Activated T-helper 17 cell treated with anti-CD3 and anti-CD28 coated beads, Interleukin-2, amount 50 U/mL, for 72 hours (primary cell): ENCODE data around the gene GPR176. TPM values are rescaled to one million over a fixed set of nuclear protein-coding genes. Genes with fewer than 3 reads are reported as not detected.
A peak's percentile ranks its signal among the peaks of the same experiment; 100 is the strongest.

Experiments used
- ATAC-seq: fragments of 150-1000 bp; cut with Tn5 transposase; replicated peaks from 2 replicates; pipeline ENCODE4 v1.10.0; 2021; ENCODE audit warnings: mild to moderate bottlenecking, moderate library complexity
- H3K27ac Mint-ChIP-seq: one replicate; pipeline ENCODE4 v1.8.0; 2022; ENCODE audit warnings: mixed read lengths
- H3K27me3 Mint-ChIP-seq: one replicate; pipeline ENCODE4 v1.8.0; 2022; ENCODE audit warnings: mixed read lengths
- H3K36me3 Mint-ChIP-seq: one replicate; pipeline ENCODE4 v1.8.0; 2022; ENCODE audit warnings: low read depth, mild to moderate bottlenecking, mixed read lengths
- H3K4me1 Mint-ChIP-seq: one replicate; pipeline ENCODE4 v1.8.0; 2022; ENCODE audit warnings: mixed read lengths
- H3K4me3 Mint-ChIP-seq: one replicate; pipeline ENCODE4 v1.8.0; 2022; ENCODE audit warnings: mild to moderate bottlenecking, mixed read lengths
- H3K9me3 Mint-ChIP-seq: one replicate; pipeline ENCODE4 v1.8.0; 2022; ENCODE audit warnings: mixed read lengths
- total RNA-seq, 2 donors: library from RNA; stranded (reverse); gene quantifications; one replicate each; pipeline ENCODE4 v1.2.3, GENCODE V29; 2022

Gene GPR176
- total RNA-seq, 2 donors from 2014 or later: 0.09 to 0.24 TPM

DNA sequence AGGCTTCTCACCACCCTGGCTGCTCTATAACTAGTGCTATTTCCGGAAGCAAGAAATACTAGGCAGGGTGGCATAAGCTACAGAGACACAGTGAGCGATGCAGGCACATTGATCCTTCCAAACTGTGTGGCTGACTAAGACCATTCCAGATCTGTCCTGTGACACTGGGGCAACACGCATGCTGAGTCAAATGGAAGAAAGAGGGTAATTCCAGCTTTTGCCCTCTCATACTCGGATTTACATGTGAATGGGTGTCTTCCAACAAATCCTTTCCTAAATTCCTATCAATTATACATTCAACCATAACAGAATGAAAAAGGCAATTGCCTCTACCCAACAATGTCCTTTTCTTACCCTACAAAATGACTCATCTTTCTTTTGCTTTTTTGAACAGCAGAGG lies 142.6 kb downstream of the GPR176 start:
- Mint-ChIP-seq H3K27me3 (peaks cover 3% of the 10 kb centered on the region), H3K4me1 (peaks cover 25% of the 10 kb centered on the region), H3K36me3 (no peaks in the 10 kb centered on the region), H3K9me3 (no peaks in the 10 kb centered on the region), H3K4me3 (no peak overlapping the region), H3K27ac (peak overlapping the region; percentile 64)
- no peak for ATAC-seq

DNA sequence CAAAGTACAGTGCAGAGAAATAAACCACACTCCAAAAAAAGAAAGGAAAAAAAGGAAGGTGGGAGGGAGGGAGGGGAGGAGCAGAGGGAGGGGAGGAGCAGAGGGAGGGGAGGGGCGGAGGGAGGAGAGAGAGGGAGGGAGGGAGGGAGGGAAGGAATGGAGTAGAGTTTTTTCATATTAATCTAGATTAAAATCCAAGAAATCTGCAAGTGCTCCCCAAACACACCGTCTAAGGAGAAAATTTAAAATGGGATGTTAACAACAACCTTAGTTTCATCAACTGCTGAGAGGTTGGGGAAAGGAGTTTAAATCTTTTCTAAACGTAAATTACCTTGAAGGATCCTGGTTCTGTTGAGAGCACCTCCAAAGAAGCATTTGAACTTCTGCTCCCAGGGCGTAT lies 144.0 kb downstream of the GPR176 start:
- H3K27ac Mint-ChIP-seq: peak overlapping the region; percentile 81
- H3K4me3 Mint-ChIP-seq: no peak overlapping the region

DNA sequence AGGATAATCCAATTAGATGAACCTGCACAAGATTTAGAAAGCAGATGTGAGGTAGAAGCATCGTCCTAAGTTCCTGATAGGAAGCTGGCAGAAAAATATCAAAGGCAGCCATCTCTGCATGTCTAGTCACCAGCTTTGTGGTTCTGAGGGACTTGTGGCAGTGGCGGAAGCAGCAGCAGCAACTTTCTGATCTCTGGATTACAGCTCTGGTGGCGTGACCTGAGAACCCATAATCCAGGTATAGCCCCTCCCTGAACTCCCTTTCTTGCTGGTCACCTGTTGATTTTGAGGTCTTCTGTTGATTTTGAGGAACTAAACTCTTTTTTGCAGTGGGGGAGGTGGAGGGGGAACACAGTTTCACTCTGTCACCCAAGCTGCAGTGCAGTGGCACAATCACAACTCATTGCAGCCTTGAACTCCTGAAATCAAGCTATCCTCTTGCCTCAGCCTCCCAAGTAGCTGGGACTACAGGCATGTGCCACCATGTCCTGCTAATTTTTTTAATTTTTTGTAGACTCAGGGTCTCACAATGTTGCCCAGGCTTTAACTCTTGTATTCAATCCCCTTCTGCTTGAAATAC lies 145.3 kb downstream of the GPR176 start:
- Mint-ChIP-seq H3K4me3 (peak overlapping the region; percentile 61), H3K9me3 (no peaks in the 10 kb centered on the region), H3K27me3 (peaks cover 3% of the 10 kb centered on the region), H3K36me3 (no peaks in the 10 kb centered on the region), H3K27ac (peak overlapping the region; percentile 58), H3K4me1 (peaks cover 16% of the 10 kb centered on the region)
- ATAC-seq: peak; percentile 85

More for the DNA sequence above, 144.0 kb downstream of the GPR176 start:
- H3K27me3 Mint-ChIP-seq: peaks cover 3% of the 10 kb centered on the region
- no peaks in the 10 kb centered on the region for H3K36me3 Mint-ChIP-seq
- H3K4me1 Mint-ChIP-seq: peaks cover 16% of the 10 kb centered on the region
- no peaks in the 10 kb centered on the region for H3K9me3 Mint-ChIP-seq
- ATAC-seq: no peak

DNA sequence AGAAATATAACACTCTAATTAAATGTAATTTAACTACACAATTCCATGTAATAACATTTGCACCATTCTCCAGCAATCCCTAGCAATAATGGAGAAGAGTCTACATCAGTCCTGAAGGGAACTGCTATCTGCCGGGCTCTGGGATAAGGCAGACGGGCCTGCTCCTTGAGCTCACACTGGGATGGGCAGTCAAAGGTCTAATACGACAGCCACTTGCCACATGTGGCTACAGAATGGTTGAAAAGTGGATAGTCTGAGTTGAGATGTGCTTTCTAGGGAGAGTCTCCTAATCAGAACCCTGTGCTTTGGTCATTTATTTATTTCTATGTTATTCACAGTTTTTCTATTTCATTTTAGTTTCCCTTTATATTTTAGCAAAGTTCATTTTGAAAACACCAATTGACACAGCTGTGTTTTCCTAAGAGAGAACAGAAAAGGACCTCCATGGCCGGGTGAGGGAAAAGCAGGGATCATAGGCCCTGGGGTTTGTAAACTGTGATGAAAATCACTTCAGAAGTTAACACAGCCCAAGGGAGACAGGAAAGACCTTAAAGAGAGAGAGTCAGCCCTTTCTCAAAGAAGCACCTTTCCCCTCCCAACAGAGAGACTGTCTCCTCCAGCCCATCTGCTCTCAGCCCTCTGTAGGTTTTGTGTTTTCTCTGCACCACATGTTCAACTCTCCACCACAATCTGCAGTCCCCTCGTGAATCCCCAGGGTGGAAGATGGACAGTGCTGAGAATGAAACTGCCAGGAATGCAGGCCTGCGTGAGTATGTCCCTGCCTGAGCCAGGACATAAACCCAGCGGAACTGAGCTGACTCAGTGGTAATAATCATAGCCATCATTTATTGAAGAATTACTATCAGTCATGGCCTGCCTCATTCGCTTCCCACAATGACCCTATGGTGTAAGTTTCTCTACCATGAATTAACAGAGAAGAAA lies 149.0 kb downstream of the GPR176 start:
- peak overlapping the region; percentile 63 for H3K27ac Mint-ChIP-seq
- H3K9me3 Mint-ChIP-seq: no peaks in the 10 kb centered on the region
- no peaks in the 10 kb centered on the region for H3K27me3 Mint-ChIP-seq
- H3K36me3 Mint-ChIP-seq: no peaks in the 10 kb centered on the region
- no peak for ATAC-seq
- H3K4me1 Mint-ChIP-seq: peaks cover 11% of the 10 kb centered on the region
- no peak overlapping the region for H3K4me3 Mint-ChIP-seq

DNA sequence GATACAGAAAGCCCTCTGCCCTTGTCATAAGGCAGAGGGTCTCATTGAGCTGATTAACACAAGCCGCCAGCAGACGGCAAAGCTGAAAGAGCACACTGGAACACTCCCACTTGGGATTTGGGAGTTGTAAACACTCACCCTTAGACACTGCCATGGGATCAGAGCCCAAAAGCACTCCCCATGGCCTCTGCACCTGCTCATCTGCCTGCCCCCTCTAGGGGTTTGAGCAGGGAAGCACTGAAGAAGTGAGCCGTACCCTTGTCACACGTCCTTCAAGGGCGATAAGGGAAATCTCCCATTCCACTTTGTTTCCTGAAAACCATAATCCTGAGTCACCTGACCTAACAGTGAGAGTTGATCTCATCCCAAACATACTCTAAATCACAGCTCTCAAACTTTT lies 152.1 kb downstream of the GPR176 start:
- H3K9me3 Mint-ChIP-seq: no peaks in the 10 kb centered on the region
- H3K36me3 Mint-ChIP-seq: no peaks in the 10 kb centered on the region
- H3K4me3 Mint-ChIP-seq: no peak overlapping the region
- no peaks in the 10 kb centered on the region for H3K4me1 Mint-ChIP-seq
- H3K27ac Mint-ChIP-seq: no peak overlapping the region
- no peak for ATAC-seq
- H3K27me3 Mint-ChIP-seq: no peaks in the 10 kb centered on the region

DNA sequence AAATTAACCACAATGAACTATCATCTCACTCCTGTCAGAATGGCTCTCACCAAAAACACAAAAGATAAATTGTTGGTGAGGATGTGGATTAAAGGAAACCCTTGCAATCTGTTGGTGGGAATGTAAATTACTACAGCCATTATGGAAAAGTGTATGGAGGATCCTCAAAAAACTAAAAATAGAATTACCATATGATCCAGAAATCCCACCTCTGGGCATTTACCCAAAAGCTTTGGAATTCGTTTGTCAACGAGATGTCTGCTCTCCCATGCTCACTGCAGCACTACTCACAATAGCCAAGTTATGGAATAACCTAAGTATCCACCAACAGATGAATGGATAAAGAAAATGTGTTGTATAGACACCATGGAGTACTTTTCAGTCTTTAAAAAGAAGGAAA lies 159.1 kb downstream of the GPR176 start:
- ATAC-seq: no peak
- Mint-ChIP-seq H3K4me3 (no peak overlapping the region), H3K27ac (no peak overlapping the region), H3K36me3 (no peaks in the 10 kb centered on the region), H3K4me1 (no peaks in the 10 kb centered on the region), H3K9me3 (no peaks in the 10 kb centered on the region), H3K27me3 (no peaks in the 10 kb centered on the region)

DNA sequence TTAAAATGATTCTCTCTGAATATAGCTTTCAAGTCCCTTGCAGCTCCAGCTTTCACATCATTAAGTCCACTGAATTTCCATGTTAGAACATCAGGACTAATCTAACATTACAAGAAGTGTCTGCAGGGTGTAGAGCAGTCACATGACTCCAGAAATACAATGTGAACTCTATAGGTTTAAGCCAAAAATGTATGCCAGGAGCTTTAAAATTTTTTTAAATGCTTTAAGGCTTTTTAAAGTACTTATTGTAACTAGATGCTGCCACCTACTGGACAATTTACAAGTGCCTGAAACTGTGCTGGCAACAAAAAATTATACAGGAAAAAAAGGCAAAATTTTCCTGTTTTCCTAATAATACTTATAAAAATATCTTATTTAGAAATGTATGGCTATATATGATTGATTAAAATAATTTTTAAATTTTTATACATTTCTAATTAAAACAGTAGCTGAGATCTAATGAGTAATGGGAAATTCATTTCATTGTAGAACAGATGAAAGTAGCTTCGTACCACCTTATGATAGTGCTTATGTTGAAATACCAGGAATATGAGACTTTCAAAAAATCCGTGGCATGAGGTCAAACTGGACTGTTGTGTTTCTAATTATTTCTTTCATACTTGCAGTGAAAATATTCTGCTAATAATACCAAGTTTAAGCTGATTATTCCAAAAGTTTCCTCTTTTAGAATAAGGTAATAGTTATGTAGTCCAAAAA lies 163.1 kb downstream of the GPR176 start:
- ATAC-seq: no peak
- no peak overlapping the region for H3K4me3 Mint-ChIP-seq

DNA sequence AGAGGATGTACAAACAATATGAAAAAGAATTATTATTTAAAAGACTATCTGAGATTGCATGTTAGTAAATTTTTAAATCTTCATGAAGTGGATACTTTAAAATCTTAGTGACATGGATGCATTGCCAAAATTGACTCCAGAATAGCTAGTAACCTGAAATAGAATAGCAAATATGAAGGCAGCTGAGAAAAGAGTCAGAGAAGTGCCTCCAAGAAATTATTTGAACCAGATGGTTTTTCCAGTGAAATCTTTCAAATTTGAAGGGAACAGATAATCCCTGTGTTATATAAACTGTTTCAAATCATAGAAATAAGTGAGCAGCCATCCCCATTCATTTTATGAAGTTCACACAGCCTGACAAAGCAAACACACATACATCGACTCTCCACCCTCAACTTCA lies 167.1 kb downstream of the GPR176 start:
- no peaks in the 10 kb centered on the region for H3K4me1 Mint-ChIP-seq
- H3K36me3 Mint-ChIP-seq: no peaks in the 10 kb centered on the region
- peaks cover 3% of the 10 kb centered on the region for H3K27me3 Mint-ChIP-seq
- no peak overlapping the region for H3K27ac Mint-ChIP-seq
- H3K9me3 Mint-ChIP-seq: no peaks in the 10 kb centered on the region
- ATAC-seq: no peak
- no peak overlapping the region for H3K4me3 Mint-ChIP-seq

More for the DNA sequence above, 163.1 kb downstream of the GPR176 start:
- H3K9me3 Mint-ChIP-seq: no peaks in the 10 kb centered on the region
- H3K4me1 Mint-ChIP-seq: no peaks in the 10 kb centered on the region
- no peaks in the 10 kb centered on the region for H3K36me3 Mint-ChIP-seq
- no peaks in the 10 kb centered on the region for H3K27me3 Mint-ChIP-seq
- no peak overlapping the region for H3K27ac Mint-ChIP-seq

DNA sequence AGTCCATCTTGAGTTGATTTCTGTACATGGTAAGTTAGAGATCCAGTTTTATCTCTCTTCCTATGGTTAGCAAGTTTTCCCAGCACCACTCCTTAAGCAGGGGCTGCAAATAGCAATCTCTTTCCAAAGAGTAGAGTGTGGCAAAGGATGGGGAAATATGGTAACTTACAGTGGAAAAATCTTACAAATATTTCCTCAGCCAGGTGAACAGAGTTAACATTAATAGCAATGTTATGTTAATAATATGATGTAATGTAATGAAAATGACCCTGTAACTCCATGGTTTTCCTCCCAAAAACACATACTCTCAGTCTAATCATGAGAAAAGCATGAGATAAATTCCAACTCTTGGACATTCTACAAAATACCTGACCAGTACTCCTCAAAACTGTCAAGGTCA lies 167.8 kb downstream of the GPR176 start:
- Mint-ChIP-seq H3K9me3 (no peaks in the 10 kb centered on the region), H3K4me3 (no peak overlapping the region), H3K4me1 (no peaks in the 10 kb centered on the region), H3K27ac (no peak overlapping the region), H3K27me3 (peaks cover 3% of the 10 kb centered on the region), H3K36me3 (no peaks in the 10 kb centered on the region)
- ATAC-seq: no peak

Other genes with a start within 250 kb of the GPR176 start
- under 1 TPM; 0.32 to 0.34 TPM for gene FSIP1, start 137.4 kb downstream of the GPR176 start, total RNA-seq
- 10 to 100 TPM; 25.9 to 34.1 TPM for gene EIF2AK4, start 13.8 kb upstream of the GPR176 start, total RNA-seq
- 100 to 1,000 TPM; 121 to 140 TPM for gene SRP14, start 118.9 kb upstream of the GPR176 start, total RNA-seq
- gene BMF, start 188.6 kb upstream of the GPR176 start, total RNA-seq: 10 to 100 TPM in 1 of 2 donors, 1 to 10 TPM in 1; 3.2 to 19.3 TPM
- 10 to 100 TPM; 85.7 to 99.5 TPM for gene BUB1B, start 240.8 kb upstream of the GPR176 start, total RNA-seq